ENCODE results near the gene SGSH. TPM values are rescaled to one million over a fixed set of nuclear protein-coding genes. Genes with fewer than 3 reads are reported as not detected.

SGSH gene
- total RNA-seq, 1 donor from 2014 or later = 26.4 TPM

DNA sequence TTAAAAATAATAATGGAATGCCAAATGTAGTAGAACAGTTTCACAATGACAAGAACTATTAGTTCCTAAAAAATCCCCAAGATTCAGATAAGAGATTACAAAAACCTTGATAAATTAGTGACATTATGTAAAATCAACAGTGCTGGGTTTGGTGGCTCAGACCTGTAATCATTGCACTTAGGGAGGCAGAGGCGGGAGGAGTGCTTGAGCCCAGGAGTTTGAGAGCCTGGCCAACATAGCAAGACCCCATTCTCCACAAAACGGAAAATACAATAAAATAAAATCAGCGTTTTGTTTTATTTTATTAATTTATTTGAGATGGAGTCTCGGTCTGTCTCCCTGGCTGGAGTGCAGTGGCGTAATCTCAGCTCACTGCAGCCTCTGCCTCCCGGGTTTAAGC, 46.2 kb downstream of the SGSH start:
- Histone ChIP-seq H3K27me3 (ENCODE audit: control insufficient read depth, insufficient read depth, low read length) (peaks cover 14% of the 10 kb centered on the region), H3K36me3 (ENCODE audit: control insufficient read depth, insufficient read depth, low read length) (no peaks in the 10 kb centered on the region), H3K4me3 (ENCODE audit: low read depth, low read length) (no peak overlapping the region)
- TF ChIP-seq, protein P1, sequence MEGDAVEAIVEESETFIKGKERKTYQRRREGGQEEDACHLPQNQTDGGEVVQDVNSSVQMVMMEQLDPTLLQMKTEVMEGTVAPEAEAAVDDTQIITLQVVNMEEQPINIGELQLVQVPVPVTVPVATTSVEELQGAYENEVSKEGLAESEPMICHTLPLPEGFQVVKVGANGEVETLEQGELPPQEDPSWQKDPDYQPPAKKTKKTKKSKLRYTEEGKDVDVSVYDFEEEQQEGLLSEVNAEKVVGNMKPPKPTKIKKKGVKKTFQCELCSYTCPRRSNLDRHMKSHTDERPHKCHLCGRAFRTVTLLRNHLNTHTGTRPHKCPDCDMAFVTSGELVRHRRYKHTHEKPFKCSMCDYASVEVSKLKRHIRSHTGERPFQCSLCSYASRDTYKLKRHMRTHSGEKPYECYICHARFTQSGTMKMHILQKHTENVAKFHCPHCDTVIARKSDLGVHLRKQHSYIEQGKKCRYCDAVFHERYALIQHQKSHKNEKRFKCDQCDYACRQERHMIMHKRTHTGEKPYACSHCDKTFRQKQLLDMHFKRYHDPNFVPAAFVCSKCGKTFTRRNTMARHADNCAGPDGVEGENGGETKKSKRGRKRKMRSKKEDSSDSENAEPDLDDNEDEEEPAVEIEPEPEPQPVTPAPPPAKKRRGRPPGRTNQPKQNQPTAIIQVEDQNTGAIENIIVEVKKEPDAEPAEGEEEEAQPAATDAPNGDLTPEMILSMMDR (IDR thresholded peaks at IDR 0.05; ENCODE audit: insufficient read depth, low read length, poor library complexity, severe bottlenecking) = no peak
- no peak for DNase-seq (ENCODE audit: low read depth)

DNA sequence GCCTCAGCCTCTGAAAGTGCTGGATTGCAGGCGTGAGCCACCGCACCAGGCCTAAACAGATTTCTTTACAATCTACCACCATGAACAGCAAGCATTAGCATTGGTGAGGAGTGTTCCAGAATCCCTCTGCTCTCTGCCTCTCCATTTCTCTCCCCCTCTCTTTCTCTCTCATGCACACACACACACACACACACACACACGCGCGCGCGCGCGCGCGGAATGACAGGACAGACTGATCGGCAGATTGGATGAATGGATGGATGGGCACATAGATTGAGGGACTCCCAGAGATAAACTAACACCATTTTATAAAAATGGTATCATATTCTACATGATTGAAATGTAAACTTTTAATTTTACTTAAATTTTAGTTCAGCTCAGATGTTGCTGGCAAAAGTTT, 47.0 kb downstream of the SGSH start:
- Histone ChIP-seq H3K27me3 (ENCODE audit: control insufficient read depth, insufficient read depth, low read length) (peaks cover 14% of the 10 kb centered on the region), H3K36me3 (ENCODE audit: control insufficient read depth, insufficient read depth, low read length) (no peaks in the 10 kb centered on the region), H3K4me3 (ENCODE audit: low read depth, low read length) (no peak overlapping the region)
- TF ChIP-seq, protein P1 (IDR thresholded peaks at IDR 0.05; ENCODE audit: insufficient read depth, low read length, poor library complexity, severe bottlenecking) = no peak
- no peak for DNase-seq (ENCODE audit: low read depth)

DNA sequence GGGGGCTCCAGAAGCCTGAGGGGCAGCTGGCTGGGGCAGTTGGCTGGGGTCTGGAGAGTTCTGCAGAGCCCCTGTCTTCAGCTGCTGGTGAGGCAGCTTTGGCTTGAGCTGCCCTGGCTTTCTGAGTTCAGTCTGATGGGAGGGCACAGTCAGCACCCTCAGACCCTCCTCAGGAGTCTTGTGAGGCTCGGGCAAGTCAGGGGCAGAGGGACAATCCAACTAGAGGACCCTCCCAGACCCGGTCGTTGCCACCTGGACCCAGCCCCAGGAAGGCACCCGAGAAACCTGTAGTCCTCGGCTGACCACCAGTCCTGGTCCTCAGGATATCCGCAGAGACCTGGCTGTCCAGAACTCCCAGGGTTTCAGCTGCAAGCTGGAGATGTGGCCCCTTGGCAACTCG, 48.5 kb downstream of the SGSH start:
- TF ChIP-seq, protein P1 (IDR thresholded peaks at IDR 0.05; ENCODE audit: insufficient read depth, low read length, poor library complexity, severe bottlenecking) = no peak
- H3K4me3 ChIP-seq (ENCODE audit: low read depth, low read length) = no peak overlapping the region
- H3K36me3 ChIP-seq (ENCODE audit: control insufficient read depth, insufficient read depth, low read length) = no peaks in the 10 kb centered on the region
- H3K27me3 ChIP-seq (ENCODE audit: control insufficient read depth, insufficient read depth, low read length) = peaks cover 11% of the 10 kb centered on the region
- DNase-seq (ENCODE audit: low read depth) = no peak

DNA sequence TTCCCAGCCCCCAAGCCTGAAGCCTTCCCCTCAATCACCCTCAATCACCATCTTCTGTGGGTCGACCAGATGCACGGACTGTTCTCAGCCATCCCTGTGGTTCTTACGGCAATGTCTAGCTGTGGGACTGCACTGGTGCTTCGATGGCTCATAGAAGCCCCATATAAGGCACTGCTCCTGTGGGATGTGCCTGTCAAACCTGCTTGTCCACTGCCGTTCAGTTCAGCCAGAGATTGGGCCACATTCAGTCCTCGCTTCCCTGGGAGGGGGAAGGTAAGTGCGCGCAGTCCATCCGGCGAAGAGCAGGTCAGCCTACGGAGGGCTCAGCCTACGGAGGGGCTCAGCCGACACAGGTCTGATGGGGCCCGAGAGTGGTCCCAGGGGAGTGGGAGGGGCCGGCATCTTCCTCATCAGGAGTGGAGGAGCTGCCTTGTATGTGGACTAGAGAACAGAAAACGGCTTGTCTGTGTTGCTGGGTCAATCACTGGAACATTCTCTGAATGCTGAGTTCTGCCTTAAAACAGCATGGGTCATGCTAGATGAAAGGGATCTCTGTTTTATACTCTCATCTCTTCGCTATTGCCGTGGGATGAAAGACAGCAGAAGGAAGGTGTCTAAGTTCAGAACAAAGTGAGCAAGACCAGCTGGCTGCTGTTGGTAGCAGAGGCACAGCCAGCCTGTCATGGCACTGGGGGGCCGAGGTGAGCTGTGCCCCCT, 50.2 kb downstream of the SGSH start, which contains the start of gene CARD14:
Gene CARD14 (plus strand): TSS at position 247 of the 717 bp plus-strand sequence. CDS start 11,409 bp downstream, outside the sequence.
- TF ChIP-seq, protein P1 (IDR thresholded peaks at IDR 0.05; ENCODE audit: insufficient read depth, low read length, poor library complexity, severe bottlenecking) = no peak
- DNase-seq (ENCODE audit: low read depth) = no peak
- no peak within 1 kb of the TSS for H3K4me3 ChIP-seq (ENCODE audit: low read depth, low read length)
- H3K27me3 ChIP-seq (ENCODE audit: control insufficient read depth, insufficient read depth, low read length) = peaks cover 9% of the 10 kb centered on the region
- H3K36me3 ChIP-seq (ENCODE audit: control insufficient read depth, insufficient read depth, low read length) = no peaks in the 10 kb centered on the region

DNA sequence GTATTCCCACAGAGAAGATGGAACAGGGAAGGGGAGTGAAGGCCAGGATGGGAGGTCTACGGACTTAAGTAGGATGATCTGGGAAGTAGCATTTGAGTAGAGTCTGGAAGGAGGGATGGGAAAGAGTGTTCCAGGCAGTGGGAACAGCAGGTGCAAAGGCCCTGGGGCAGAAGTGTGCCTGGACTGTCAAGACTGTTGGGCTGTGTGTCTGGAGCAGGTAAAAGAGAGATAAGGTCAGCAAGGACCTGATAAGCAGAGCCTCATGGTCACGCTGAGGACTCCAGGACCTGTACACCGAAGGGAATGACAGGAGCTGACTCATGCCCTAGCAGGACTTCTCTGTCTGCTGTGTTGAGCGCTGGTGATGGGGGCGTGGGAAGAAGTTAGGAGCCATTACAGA, 51.0 kb downstream of the SGSH start:
- no peaks in the 10 kb centered on the region for H3K36me3 ChIP-seq (ENCODE audit: control insufficient read depth, insufficient read depth, low read length)
- H3K4me3 ChIP-seq (ENCODE audit: low read depth, low read length) = no peak overlapping the region
- DNase-seq (ENCODE audit: low read depth) = no peak
- peaks cover 9% of the 10 kb centered on the region for H3K27me3 ChIP-seq (ENCODE audit: control insufficient read depth, insufficient read depth, low read length)
- TF ChIP-seq, protein P1 (IDR thresholded peaks at IDR 0.05; ENCODE audit: insufficient read depth, low read length, poor library complexity, severe bottlenecking) = no peak

DNA sequence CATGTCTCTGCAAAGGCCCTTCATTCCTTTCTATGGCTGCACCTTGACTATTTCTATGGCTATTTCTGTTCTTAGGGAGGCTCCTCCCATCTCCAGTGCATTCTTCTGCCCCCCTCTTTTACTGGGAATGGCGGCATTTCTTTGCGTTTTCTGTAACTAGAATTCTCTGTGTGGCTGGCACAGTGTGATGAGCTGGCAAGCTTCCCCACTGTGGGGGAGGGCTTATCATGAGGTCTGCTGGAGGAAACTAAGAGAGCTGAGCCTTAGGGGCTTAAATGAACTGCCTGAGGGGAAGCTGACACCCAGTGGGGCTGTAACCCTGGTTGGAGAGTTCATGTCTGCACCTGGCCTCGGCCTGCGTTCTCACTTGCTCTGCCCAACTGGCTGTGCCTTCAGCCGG, 51.8 kb downstream of the SGSH start:
- peaks cover 9% of the 10 kb centered on the region for H3K27me3 ChIP-seq (ENCODE audit: control insufficient read depth, insufficient read depth, low read length)
- no peak for DNase-seq (ENCODE audit: low read depth)
- TF ChIP-seq, protein P1 (IDR thresholded peaks at IDR 0.05; ENCODE audit: insufficient read depth, low read length, poor library complexity, severe bottlenecking) = no peak
- H3K4me3 ChIP-seq (ENCODE audit: low read depth, low read length) = no peak overlapping the region
- no peaks in the 10 kb centered on the region for H3K36me3 ChIP-seq (ENCODE audit: control insufficient read depth, insufficient read depth, low read length)

Measured in kidney epithelial cell (primary cell).